ENCODE results near the gene EML1. TPM values are rescaled to one million over a fixed set of nuclear protein-coding genes. Genes with fewer than 3 reads are reported as not detected.
A peak's percentile ranks its signal among the peaks of the same experiment; 100 is the strongest.

The EML1 gene
- total and polyA plus RNA-seq, 7 donors, result 3.1 to 40.4 (median 7.5) TPM

- H3K4me1 ChIP-seq, result peaks cover 16% of the 10 kb centered on the region
- H3K27me3 ChIP-seq (ENCODE audit: insufficient read depth in 3 of 3, low read length in 2 of 3), result no peaks in the 10 kb centered on the region
- H3K9me3 ChIP-seq, result no peaks in the 10 kb centered on the region
- no peaks in the 10 kb centered on the region for H3K36me3 ChIP-seq (ENCODE audit: insufficient read depth in 1 of 2, low read depth in 1 of 2)
- TF ChIP-seq, protein P1, sequence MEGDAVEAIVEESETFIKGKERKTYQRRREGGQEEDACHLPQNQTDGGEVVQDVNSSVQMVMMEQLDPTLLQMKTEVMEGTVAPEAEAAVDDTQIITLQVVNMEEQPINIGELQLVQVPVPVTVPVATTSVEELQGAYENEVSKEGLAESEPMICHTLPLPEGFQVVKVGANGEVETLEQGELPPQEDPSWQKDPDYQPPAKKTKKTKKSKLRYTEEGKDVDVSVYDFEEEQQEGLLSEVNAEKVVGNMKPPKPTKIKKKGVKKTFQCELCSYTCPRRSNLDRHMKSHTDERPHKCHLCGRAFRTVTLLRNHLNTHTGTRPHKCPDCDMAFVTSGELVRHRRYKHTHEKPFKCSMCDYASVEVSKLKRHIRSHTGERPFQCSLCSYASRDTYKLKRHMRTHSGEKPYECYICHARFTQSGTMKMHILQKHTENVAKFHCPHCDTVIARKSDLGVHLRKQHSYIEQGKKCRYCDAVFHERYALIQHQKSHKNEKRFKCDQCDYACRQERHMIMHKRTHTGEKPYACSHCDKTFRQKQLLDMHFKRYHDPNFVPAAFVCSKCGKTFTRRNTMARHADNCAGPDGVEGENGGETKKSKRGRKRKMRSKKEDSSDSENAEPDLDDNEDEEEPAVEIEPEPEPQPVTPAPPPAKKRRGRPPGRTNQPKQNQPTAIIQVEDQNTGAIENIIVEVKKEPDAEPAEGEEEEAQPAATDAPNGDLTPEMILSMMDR (IDR thresholded peaks at IDR 0.05), result no peak
- H3K27ac ChIP-seq, result no peak overlapping the region
- WGBS, 3 donors, result 56 to 68% (median 60%) methylated on average over 8 of the region's 8 CpGs
- H3K4me3 ChIP-seq, result no peak overlapping the region
- ATAC-seq (peak in 1 of 4 donors; percentile 30), DNase-seq (no peak)
- intact Hi-C loops (cut with DNase I), result no loop called here
Measured at GRCh38 chr14:99772371-99773283, 20.6 kb upstream of the EML1 start.

DNA sequence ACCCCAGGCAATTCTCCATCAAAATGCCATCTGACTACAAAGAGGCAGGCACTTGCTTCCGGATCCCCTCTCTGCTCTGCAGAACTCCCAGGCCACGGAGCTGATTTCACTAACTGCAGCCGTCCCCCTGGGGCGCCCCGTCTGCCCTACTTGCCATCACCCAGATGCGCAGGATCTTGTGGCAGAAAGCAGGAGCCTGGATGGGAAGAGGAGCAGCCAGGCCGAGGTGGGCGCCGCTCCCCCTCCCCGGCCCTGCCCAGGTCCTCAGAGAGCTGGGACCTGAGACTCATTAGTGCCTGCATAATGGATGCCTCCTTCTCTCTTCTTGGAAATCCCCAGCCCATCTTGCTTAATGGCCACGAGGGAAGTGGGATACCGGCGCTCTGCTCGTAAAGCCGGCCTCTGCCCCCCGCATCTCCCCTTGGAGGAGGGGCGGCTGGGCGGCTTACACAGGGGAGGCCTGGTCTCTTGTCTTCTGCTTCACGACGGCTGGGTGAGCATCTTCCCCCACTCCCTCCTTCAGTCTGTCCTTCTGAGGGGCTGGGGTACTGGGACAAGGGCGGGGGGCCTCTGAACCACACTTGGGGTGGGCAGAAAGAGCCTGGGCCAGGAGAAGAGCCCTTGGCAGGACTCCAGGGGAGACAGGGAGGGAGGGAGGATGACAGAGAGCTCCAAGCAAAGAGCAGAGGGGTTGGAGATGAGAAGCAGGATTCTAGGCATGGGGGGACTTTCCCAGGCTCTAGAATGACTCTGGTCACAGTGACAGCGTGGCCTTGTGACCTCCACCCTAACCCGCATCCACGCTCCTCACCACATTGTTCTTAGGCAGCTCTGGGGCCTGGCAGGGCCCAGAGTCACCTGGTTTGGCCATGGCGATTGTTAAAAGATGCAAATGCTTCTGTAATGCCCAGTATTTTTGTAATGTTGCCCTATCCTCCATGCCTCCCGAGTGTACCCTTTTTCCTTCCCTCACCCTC, 19.4 kb upstream of the EML1 start:
- no peaks in the 10 kb centered on the region for H3K27me3 ChIP-seq (ENCODE audit: insufficient read depth in 3 of 3, low read length in 2 of 3)
- H3K9me3 ChIP-seq, result no peaks in the 10 kb centered on the region
- intact Hi-C loops (cut with DNase I), result no loop called here
- TF ChIP-seq, protein P1 (IDR thresholded peaks at IDR 0.05), result no peak
- H3K27ac ChIP-seq, result no peak overlapping the region
- no peaks in the 10 kb centered on the region for H3K36me3 ChIP-seq (ENCODE audit: insufficient read depth in 1 of 2, low read depth in 1 of 2)
- H3K4me3 ChIP-seq, result no peak overlapping the region
- H3K4me1 ChIP-seq, result peaks cover 16% of the 10 kb centered on the region
- 77 to 78% (median 78%) methylated on average over 26 of the region's 26 CpGs for WGBS, 3 donors
- DNase-seq (no peak), ATAC-seq (no peak)

DNA sequence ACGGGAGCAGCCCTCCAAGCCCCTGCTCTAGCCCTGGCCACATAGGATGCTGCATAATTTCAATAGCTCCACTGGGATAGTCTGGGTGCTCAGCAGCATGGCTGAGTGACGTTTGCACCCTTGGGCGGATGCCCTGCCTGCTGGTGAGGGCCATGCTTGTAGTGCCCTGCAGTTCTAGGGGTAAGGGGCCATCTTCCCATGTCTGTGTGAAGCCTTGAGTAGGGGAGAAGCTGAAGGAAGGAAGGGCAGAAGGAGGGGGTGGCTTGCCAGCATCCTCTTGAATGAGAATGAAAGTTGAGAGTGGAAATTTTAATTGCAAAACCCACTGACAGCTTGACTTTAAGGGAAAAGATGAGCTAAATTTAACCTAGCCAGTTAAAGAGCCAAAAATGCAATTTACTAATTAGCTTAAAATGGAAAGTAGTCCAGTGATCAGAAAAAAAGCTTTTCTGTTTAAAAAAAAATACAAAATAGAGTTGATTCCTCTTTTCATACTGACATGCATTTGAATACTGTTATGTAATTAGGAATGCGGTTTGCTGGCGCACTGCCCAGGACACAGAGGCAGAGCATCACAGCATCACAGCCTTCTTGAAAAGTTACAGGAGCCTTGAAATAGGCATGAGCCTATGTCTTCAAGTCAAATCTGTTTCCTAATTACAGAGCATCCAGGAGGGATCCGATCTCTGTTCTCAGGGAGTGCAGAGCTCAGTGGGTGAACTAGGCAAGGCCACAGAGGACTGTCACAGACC, 18.5 kb upstream of the EML1 start:
- H3K36me3 ChIP-seq (ENCODE audit: insufficient read depth in 1 of 2, low read depth in 1 of 2), result no peaks in the 10 kb centered on the region
- H3K27me3 ChIP-seq (ENCODE audit: insufficient read depth in 3 of 3, low read length in 2 of 3), result no peaks in the 10 kb centered on the region
- ATAC-seq (no peak), DNase-seq (no peak)
- 51 to 62% (median 51%) methylated on average over 6 of the region's 6 CpGs for WGBS, 3 donors
- no peak overlapping the region for H3K4me3 ChIP-seq
- TF ChIP-seq, protein P1 (IDR thresholded peaks at IDR 0.05), result no peak
- intact Hi-C loops (cut with DNase I), result no loop called here
- H3K9me3 ChIP-seq, result no peaks in the 10 kb centered on the region
- no peak overlapping the region for H3K27ac ChIP-seq
- H3K4me1 ChIP-seq, result peaks cover 16% of the 10 kb centered on the region

GRCh38 chr14:99775351-99775750, 17.9 kb upstream of the EML1 start:
- Histone ChIP-seq H3K9me3 (no peaks in the 10 kb centered on the region), H3K36me3 (ENCODE audit: insufficient read depth in 1 of 2, low read depth in 1 of 2) (no peaks in the 10 kb centered on the region), H3K4me3 (no peak overlapping the region), H3K4me1 (peaks cover 16% of the 10 kb centered on the region), H3K27me3 (ENCODE audit: insufficient read depth in 3 of 3, low read length in 2 of 3) (no peaks in the 10 kb centered on the region), H3K27ac (no peak overlapping the region)
- WGBS, 3 donors, result 83 to 88% (median 84%) methylated on average over 9 of the region's 9 CpGs
- ATAC-seq (no peak), DNase-seq (no peak)
- intact Hi-C loops (cut with DNase I), result no loop called here
- TF ChIP-seq, protein P1 (IDR thresholded peaks at IDR 0.05), result no peak
